Mucosa of descending colon (tissue), 3 donors: ENCODE results near the gene TMEM51. TPM values are rescaled to one million over a fixed set of nuclear protein-coding genes. Genes with fewer than 3 reads are reported as not detected.

Experiments used
- ATAC-seq: fragments of 200-7000 bp; cut with Tn5 transposase; one replicate; pipeline ENCODE4 v1.9.1; 2020; ENCODE audit warnings: mild to moderate bottlenecking, moderate library complexity
- DNase-seq, 3 donors: peaks; one replicate each; pipeline ENCODE4 v3.0.0-alpha.2; 2020
- H3K36me3 ChIP-seq: fragments of 200-600 bp; one replicate; pipeline ENCODE4 v1.8.0; 2021; ENCODE audit warnings: low read depth, mild to moderate bottlenecking
- H3K4me1 ChIP-seq: fragments of 200-600 bp; one replicate; pipeline ENCODE4 v1.8.0; 2021; ENCODE audit warnings: low read depth, mild to moderate bottlenecking
- H3K4me3 ChIP-seq: fragments of 200-600 bp; one replicate; pipeline ENCODE4 v1.8.0; 2021; ENCODE audit warnings: mild to moderate bottlenecking
- H3K9me3 ChIP-seq: fragments of 200-600 bp; one replicate; pipeline ENCODE4 v1.8.0; 2021; ENCODE audit warnings: mild to moderate bottlenecking
- CTCF ChIP-seq: fragments of 200-600 bp; IDR thresholded peaks from one replicate; pipeline ENCODE4 v1.8.0; 2022; ENCODE audit warnings: antibody characterized with exemption, mild to moderate bottlenecking
- intact Hi-C, 2 donors: fragments of 100-400 bp; cut with DNase I in 1 of 2; cut with micrococcal nuclease in 1 of 2; formaldehyde crosslinking; loops; one replicate each; pipeline versions ENCODE4 v1.11.0 to v1.11.1; 2022; cut with DNase I, micrococcal nuclease
- total RNA-seq, 3 donors: library from RNA; stranded (reverse); fragmentation: NEBNext Ultra II Directional in 2 of 3; extraction: Animal tissue kit (Norgen Biotek cat#: 25700) in 2 of 3; gene quantifications; one replicate each; pipeline versions ENCODE4 v1.2.1 to v1.2.4, GENCODE V29; 2021 to 2023
- donor health status: DM: no; HTN: no; CAD: no; lungs with moderate emphysema.
- donor health status: DM: no; HTN: no; CAD: no.
- donor health status: DM: no; HTN: yes; CAD: no.

TMEM51 gene
- total RNA-seq, 3 donors from 2014 or later, result 19.1 to 31.8 (median 26.6) TPM

GRCh38 chr1:15151377-15151806 lies 2.2 kb upstream of the TMEM51 start:
- no peak for TF ChIP-seq CTCF
- intact Hi-C loops, result loop anchor here (5.0 to 10.0 kb wide), 2 partner anchors 63 to 121 kb away; no protein-coding TSS in a partner anchor
- Histone ChIP-seq H3K36me3 (no peaks in the 10 kb centered on the region), H3K9me3 (no peaks in the 10 kb centered on the region), H3K4me3 (no peak overlapping the region), H3K4me1 (peaks cover 15% of the 10 kb centered on the region)
- no peak for ATAC-seq
- DNase-seq, result no peak

- no peak for DNase-seq
- TF ChIP-seq CTCF, result no peak
- no peak for ATAC-seq
- Histone ChIP-seq H3K4me3 (no peak overlapping the region), H3K9me3 (no peaks in the 10 kb centered on the region), H3K4me1 (peaks cover 18% of the 10 kb centered on the region), H3K36me3 (no peaks in the 10 kb centered on the region)
- intact Hi-C loops, result loop anchor here (5.0 to 10.0 kb wide), 2 partner anchors 63 to 120 kb away; no protein-coding TSS in a partner anchor
These were observed 1.7 kb upstream of the TMEM51 start for GRCh38 chr1:15151871-15152270.

- TF ChIP-seq CTCF, result peak; percentile 53
- H3K4me1 ChIP-seq, result peaks cover 18% of the 10 kb centered on the region
- H3K4me3 ChIP-seq, result peak overlapping the region; percentile 69
- H3K36me3 ChIP-seq, result no peaks in the 10 kb centered on the region
- DNase-seq, result peak; percentile 88 to 93 (median 90)
- H3K9me3 ChIP-seq, result no peaks in the 10 kb centered on the region
- ATAC-seq, result peak; percentile 67
- intact Hi-C loops, result loop anchor here (5.0 to 10.0 kb wide), 2 partner anchors 62 to 120 kb away; no protein-coding TSS in a partner anchor
These were observed 996 bp upstream of the TMEM51 start for GRCh38 chr1:15152318-15153183.

- DNase-seq (peak; percentile 78 to 87 (median 79)), ATAC-seq (peak; percentile 68)
- intact Hi-C loops, result loop anchor here (5.0 to 10.0 kb wide), 2 partner anchors 61 to 118 kb away; no protein-coding TSS in a partner anchor
- Histone ChIP-seq H3K9me3 (no peaks in the 10 kb centered on the region), H3K4me3 (peak overlapping the region; percentile 69), H3K36me3 (no peaks in the 10 kb centered on the region), H3K4me1 (peaks cover 18% of the 10 kb centered on the region)
- TF ChIP-seq CTCF, result peak; percentile 59
These were observed 414 bp downstream of the TMEM51 start for GRCh38 chr1:15153842-15154479.

- TF ChIP-seq CTCF, result no peak
- Histone ChIP-seq H3K36me3 (no peaks in the 10 kb centered on the region), H3K9me3 (no peaks in the 10 kb centered on the region), H3K4me3 (peak overlapping the region; percentile 69), H3K4me1 (peaks cover 18% of the 10 kb centered on the region)
- DNase-seq, result peak; percentile 52 to 76 (median 67)
- intact Hi-C loops, result loop anchor here (5.0 to 10.0 kb wide), 2 partner anchors 60 to 118 kb away; no protein-coding TSS in a partner anchor
- peak; percentile 5 for ATAC-seq
These were observed 1.0 kb downstream of the TMEM51 start for GRCh38 chr1:15154480-15155036.
